GM12878 (cell line): Measurements from ENCODE around the gene DNAI2.

Experiments used
- BCL11A ChIP-seq: IDR thresholded peaks from 2 replicates; pipeline ENCODE4 v1.6.1; 2011; ENCODE audit warnings: low read depth, low read length
- CTCF ChIP-seq, 3 experiments: IDR thresholded peaks in 2 of 3; conservative IDR thresholded peaks in 1 of 3; 2 replicates each; pipeline ENCODE4 v1.5.1; 2011; ENCODE audit warnings: low read depth in 3 of 3, low read length in 3 of 3, mild to moderate bottlenecking in 3 of 3, control low read depth in 2 of 3, moderate library complexity in 2 of 3, inconsistent platforms in 1 of 3, mixed read lengths in 1 of 3; ENCODE audit not compliant: control insufficient read depth in 2 of 3, insufficient read depth in 1 of 3; ENCODE audit errors: extremely low read depth in 1 of 3
- E2F4 ChIP-seq: IDR thresholded peaks from 2 replicates; pipeline ENCODE4 v1.6.1; 2012; ENCODE audit warnings: low read depth, low read length, improper control_type of control experiment
- ESRRA ChIP-seq: IDR thresholded peaks from 2 replicates; pipeline ENCODE4 v1.6.1; 2012; ENCODE audit warnings: mild to moderate bottlenecking, low read length, improper control_type of control experiment
- IKZF2 ChIP-seq, 2 experiments: fragments of 450-650 bp; IDR thresholded peaks; 2 replicates each; pipeline ENCODE4 v1.6.1; 2017; ENCODE audit warnings: mild to moderate bottlenecking in 2 of 2, moderate library complexity in 2 of 2
- MAX ChIP-seq: IDR thresholded peaks from 2 replicates; pipeline ENCODE4 v1.6.1; 2012; ENCODE audit warnings: low read depth, low read length, improper control_type of control experiment
- MEF2A ChIP-seq: IDR thresholded peaks from 2 replicates; pipeline ENCODE4 v1.6.1; 2011; ENCODE audit warnings: low read depth, mild to moderate bottlenecking, low read length, moderate library complexity; ENCODE audit not compliant: insufficient read depth
- NR2C1 ChIP-seq: fragments of 450-650 bp; IDR thresholded peaks from 2 replicates; pipeline ENCODE4 v1.6.1; 2017; ENCODE audit warnings: antibody characterized with exemption, mild to moderate bottlenecking, moderate library complexity
- POLR2AphosphoS2 ChIP-seq: IDR thresholded peaks from 2 replicates; pipeline ENCODE4 v1.6.1; 2011; ENCODE audit warnings: low read depth, mild to moderate bottlenecking, low read length, improper control_type of control experiment, moderate library complexity
- SIX5 ChIP-seq: IDR thresholded peaks from 2 replicates; pipeline ENCODE4 v1.6.1; 2011; ENCODE audit warnings: mild to moderate bottlenecking, low read depth, low read length, moderate library complexity; ENCODE audit not compliant: severe bottlenecking
- SREBF1 ChIP-seq: IDR thresholded peaks from 2 replicates; pipeline ENCODE4 v1.6.1; 2012; ENCODE audit warnings: mild to moderate bottlenecking, low read length
- YY1 ChIP-seq: IDR thresholded peaks from 2 replicates; pipeline ENCODE4 v1.6.1; 2011; ENCODE audit warnings: low read depth, mild to moderate bottlenecking, low read length

GRCh38 chr17:74344658-74345057, 70.6 kb downstream of the DNAI2 start:
- no peak for TF ChIP-seq CTCF (IDR thresholded peaks at IDR 0.05 in 2 of 3, conservative IDR thresholded peaks at IDR 0.05 in 1 of 3; ENCODE audit: control insufficient read depth in 2 of 3, extremely low read depth in 1 of 3, insufficient read depth in 1 of 3, low read depth in 3 of 3, low read length in 3 of 3)
- no peak for TF ChIP-seq MEF2A
- TF ChIP-seq YY1: no peak
- TF ChIP-seq POLR2AphosphoS2: no peak
- TF ChIP-seq BCL11A: no peak
- TF ChIP-seq SREBF1: no peak
- TF ChIP-seq SIX5: no peak
- no peak for TF ChIP-seq E2F4
- no peak for TF ChIP-seq IKZF2 (IDR thresholded peaks at IDR 0.05)
- no peak for TF ChIP-seq MAX
- no peak for TF ChIP-seq ESRRA
- TF ChIP-seq NR2C1: no peak
